ENCODE results near the gene S100B.

S100B gene

GRCh38 chr21:46627726-46628125, 22.8 kb upstream of the S100B start:
- peak; percentile 68 for DNase-seq (ENCODE audit: low read depth)

GRCh38 chr21:46626975-46627501, 22.2 kb upstream of the S100B start:
- no peak for DNase-seq (ENCODE audit: low read depth)

DNA sequence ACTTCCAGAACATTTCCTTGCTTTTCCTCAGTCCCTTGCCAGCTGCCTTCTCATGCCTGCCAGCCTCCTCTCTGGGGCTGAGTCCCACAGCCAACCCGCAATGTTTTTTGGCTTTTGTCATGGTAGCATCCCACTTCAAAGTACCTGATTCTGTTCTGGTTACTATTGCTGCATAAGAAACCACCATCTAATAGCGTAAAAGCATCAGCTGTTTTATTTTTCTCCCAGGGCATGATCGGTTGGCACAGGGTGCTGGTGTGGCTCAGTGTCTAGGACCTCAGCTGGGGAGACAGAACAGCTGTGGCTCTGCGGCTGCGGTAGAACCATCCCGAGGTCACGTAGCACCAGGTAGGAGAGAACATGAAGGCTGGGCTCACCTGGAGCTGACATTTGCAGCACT, 21.7 kb upstream of the S100B start:
- DNase-seq (ENCODE audit: low read depth) = no peak

DNA sequence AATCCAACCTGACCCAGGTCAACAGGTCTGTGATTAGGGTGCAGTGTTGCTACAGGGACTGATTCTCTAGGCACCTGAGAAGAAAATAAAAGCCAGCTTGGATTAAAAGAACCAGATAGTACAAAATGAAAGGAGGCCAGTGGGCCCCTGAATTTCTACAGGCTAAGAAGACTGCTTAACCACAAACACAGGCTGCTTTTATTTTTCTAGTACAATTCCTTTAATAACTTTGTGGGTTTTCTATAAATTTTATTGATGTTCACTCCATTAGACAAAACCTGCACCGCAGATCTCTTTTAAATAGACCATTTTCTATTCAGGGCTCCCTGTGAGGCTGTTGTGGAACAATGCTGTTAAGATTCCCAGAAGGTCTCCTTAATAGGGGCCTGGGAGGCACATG, 20.9 kb upstream of the S100B start:
- DNase-seq (ENCODE audit: low read depth) = no peak

GRCh38 chr21:46624050-46624449, 19.2 kb upstream of the S100B start:
- DNase-seq (ENCODE audit: low read depth) = no peak

DNA sequence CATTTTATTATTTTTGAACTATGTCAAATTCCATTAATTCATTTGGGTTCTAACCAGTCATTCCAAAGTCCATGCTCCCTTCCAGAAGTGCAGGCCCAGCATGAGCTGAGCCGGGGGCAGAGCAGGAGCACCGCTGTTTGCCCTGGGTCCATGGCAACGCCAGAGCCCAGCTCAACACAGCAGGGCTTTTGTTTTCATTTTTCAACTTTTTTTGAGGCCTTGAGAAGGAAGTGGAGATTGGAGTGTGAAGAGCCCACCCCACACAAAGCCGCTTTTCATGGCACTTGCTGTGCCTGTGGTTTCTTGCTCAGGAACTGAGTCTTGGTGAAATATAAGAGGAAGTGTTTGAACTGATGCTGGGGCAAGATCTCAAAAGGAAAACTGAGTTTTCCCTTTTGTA, 17.3 kb upstream of the S100B start:
- no peak for DNase-seq (ENCODE audit: low read depth)

- DNase-seq (ENCODE audit: low read depth) = no peak
These were observed 16.7 kb upstream of the S100B start for GRCh38 chr21:46621457-46622182.

DNA sequence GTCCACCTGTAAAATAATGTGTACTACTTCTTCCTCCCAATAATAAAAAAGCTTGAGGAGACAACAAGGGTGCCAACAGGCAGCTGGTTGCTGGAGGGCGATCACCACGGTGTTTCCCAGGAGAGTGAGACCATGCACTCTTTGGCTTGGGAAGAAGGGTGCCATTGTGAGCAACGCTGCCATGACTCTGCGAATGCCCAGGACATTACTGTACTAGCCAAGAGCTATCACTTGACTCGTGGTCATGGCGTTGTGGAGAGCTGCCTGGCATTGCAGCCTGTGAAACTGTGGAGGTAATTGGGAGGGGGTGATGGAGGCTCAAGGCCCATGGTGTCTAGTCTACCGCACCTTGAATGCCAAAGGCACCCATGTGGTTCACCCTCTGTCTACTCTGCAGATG, 16.0 kb upstream of the S100B start:
- DNase-seq (ENCODE audit: low read depth) = no peak

DNA sequence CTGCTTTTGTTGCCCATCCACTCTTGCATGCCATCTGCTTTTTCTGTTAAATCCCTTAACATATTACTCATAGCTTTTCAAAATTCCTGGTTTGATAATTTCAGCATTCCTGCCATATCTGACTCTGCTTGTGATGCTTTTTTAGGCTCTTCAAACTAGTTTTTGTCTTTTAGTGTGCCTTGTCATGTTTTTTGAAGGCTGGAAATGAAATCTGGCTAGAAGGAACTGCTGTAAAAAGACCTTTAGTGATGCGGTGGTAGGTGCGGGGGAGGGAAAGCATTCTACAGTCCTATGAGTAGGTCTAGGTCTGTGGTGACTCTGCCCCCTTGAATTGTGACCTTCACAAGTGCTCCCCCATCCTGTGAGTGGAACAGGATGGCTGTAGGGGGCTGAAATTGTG, 15.0 kb upstream of the S100B start:
- peak; percentile 38 for DNase-seq (ENCODE audit: low read depth)

DNA sequence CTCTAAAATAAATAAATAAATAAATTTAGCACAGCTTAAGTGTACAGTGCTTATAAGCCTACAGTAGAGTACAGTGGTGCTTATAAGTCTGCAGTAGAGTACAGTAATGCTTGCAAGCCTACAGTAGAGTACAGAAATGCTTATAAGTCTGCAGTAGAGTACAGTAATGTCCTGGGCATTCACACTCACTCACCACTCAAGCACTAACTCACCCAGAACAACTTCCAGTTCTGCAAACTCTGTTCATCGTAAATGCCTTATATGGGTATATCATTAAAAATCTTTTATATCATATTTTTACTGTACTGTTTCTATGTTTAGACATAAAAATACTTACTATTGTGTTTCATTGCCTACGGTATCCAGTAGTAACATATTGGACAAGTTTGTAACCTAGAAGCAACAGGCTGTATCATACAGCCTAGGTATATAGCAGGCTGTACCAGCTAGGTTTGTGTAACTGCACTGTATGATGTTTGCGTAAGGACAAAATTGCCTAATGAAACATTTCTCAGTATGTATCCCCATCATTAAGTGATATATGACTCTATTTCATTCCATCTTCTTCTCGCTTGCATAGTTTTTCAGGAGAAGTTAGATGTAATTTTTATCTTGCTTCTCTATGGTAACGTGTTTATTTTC, 14.0 kb upstream of the S100B start:
- DNase-seq (ENCODE audit: low read depth) = peak; percentile 39

GRCh38 chr21:46617267-46618051, 12.6 kb upstream of the S100B start:
- DNase-seq (ENCODE audit: low read depth) = peak; percentile 83

GRCh38 chr21:46616656-46617055, 11.8 kb upstream of the S100B start:
- no peak for DNase-seq (ENCODE audit: low read depth)

DNA sequence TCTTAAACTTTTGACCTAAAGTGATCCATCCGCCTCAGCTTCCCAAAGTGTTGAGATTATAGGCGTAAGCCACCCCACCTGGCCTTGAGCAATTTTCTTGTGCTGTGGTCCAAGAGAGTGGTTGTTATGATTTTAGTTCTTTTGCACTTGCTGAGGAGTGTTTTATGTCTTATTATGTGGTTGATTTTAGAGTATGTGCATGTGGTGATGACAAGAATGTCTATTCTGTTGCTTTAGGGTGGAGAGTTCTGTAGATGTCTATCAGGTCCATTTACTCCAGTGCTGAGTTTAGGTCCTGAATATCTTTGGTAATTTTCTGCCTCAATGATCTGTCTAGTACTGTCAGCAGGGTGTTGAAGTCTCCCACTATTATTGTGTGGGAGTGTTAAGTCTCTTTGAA, 11.2 kb upstream of the S100B start:
- DNase-seq (ENCODE audit: low read depth) = no peak

GRCh38 chr21:46613391-46613790, 8.5 kb upstream of the S100B start:
- DNase-seq (ENCODE audit: low read depth) = peak; percentile 10

- DNase-seq (ENCODE audit: low read depth) = peak; percentile 17
These were observed 5.3 kb upstream of the S100B start for GRCh38 chr21:46610018-46610701.

DNA sequence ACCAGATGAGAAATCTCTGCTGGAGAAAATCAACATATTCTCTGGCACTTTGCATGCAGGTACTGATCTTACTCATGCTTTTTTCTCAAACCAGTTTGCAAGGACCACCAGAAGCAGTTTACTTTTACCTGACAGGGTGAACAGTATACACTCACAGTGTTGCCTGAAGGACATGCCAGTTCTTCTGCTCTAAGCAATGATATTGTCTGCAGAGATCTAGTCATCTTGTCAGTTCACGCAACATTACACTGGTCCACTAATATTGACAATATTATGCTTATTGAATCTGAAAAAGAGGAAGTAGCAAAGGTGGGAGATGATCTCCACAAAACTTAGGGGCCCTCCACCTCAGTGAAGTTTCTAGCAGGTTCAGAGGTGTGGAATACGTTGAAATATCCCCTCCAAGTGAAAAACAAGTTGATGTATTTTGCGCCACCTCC, 3.8 kb upstream of the S100B start:
- DNase-seq (ENCODE audit: low read depth) = no peak

DNA sequence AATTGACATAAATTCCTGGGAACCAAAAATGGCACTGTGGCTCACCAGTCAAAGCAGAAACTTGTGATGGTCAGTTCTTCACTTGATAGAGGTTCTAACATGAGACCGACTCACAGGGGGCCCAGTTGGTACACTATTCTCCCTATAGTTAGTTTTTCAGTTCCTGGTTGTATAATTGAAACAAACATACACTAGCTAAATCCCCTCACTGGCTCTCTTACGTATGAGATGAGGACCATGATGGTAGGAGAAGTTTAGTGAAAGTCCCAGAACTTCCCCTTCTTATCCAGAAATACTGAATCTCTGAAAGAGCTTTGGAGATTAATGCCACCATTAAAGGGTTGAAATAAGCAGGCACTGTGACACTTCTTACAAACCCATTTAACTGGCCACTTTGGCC, 2.8 kb upstream of the S100B start:
- DNase-seq (ENCODE audit: low read depth) = no peak

DNA sequence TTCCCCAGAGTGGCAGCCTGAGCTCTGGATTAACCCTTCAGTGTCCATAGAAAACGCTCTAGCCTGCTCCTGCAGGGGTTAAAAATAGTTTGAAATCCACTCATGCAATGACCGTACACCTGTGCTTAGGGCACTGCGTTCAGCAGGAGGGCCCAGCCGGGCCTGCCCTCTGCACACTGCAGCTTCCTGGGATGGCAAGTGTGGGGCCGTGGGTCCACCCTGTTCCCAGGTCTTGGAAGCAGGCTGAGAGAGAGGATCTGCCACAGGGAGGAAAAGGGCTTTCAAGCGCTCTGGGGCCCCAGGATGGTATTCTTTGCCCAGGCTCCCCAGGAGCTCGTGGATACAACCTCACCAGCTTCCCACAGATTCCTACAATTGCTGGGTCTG, 1.5 kb upstream of the S100B start:
- DNase-seq (ENCODE audit: low read depth) = no peak

- no peak for DNase-seq (ENCODE audit: low read depth)
These were observed 1.0 kb upstream of the S100B start for GRCh38 chr21:46605767-46606426.

GRCh38 chr21:46604329-46604974, 430 bp downstream of the S100B start:
- DNase-seq (ENCODE audit: low read depth) = no peak

- DNase-seq (ENCODE audit: low read depth) = no peak
These were observed 1.7 kb downstream of the S100B start for GRCh38 chr21:46603228-46603627.
